Testis (tissue), 5 donors: ENCODE data around the gene DBNDD2. TPM values are rescaled to one million over a fixed set of nuclear protein-coding genes. Genes with fewer than 3 reads are reported as not detected.

Experiments
- DNase-seq: peaks from one replicate; pipeline ENCODE4 v3.0.0-alpha.2; 2019
- H3K27ac ChIP-seq, 2 donors: fragments of 200-600 bp; sonication (generic); one replicate each; pipeline ENCODE4 v1.5.1; 2019
- H3K27me3 ChIP-seq: fragments of 200-600 bp; sonication (generic); one replicate; pipeline ENCODE4 v1.5.1; 2019
- H3K36me3 ChIP-seq: fragments of 200-600 bp; sonication (generic); one replicate; pipeline ENCODE4 v1.5.1; 2017; ENCODE audit warnings: low read depth; ENCODE audit errors: missing control alignments
- H3K4me1 ChIP-seq: fragments of 200-600 bp; sonication (generic); one replicate; pipeline ENCODE4 v1.5.1; 2019
- H3K4me3 ChIP-seq, 2 donors: fragments of 200-600 bp; sonication (generic); one replicate each; pipeline ENCODE4 v1.5.1; 2017 to 2019
- H3K9me3 ChIP-seq: fragments of 200-600 bp; sonication (generic); one replicate; pipeline ENCODE4 v1.5.1; 2017
- CTCF ChIP-seq, 3 experiments: fragments of 450-650 bp in 2 of 3; fragments of 200-600 bp in 1 of 3; sonication (generic) in 1 of 3; IDR thresholded peaks; one replicate each; pipeline ENCODE4 v1.5.1; 2016 to 2019; ENCODE audit warnings: antibody characterized with exemption in 3 of 3, mild to moderate bottlenecking in 2 of 3, moderate library complexity in 1 of 3
- POLR2A ChIP-seq: fragments of 450-650 bp; IDR thresholded peaks from one replicate; pipeline ENCODE4 v1.6.1; 2017; ENCODE audit warnings: antibody characterized with exemption, mild to moderate bottlenecking, moderate library complexity
- WGBS, 2 donors: methylation state at CpG; one replicate each; pipeline ENCODE4 v1.1.5; 2018; 5-methylcytosine and 5-hydroxymethylcytosine counted together
- intact Hi-C: fragments of 100-400 bp; cut with DNase I; formaldehyde crosslinking; loops from one replicate; pipeline ENCODE4 v1.15.1; 2023; ENCODE audit warnings: low total_unique reads
- long read RNA-seq, 2 donors: transcript quantifications; one replicate each; lab custom pipeline, GENCODE V29; 2026
- polyA plus RNA-seq: library from polyadenylated mRNA; stranded (reverse); fragments of 350-450 nt; fragmentation: Illumina TruSeq; extraction: RNeasy Lipid Tissue Mini Kit (QIAGEN cat#74804); gene quantifications from one replicate; pipeline ENCODE4 v1.2.3, GENCODE V29; 2014; ENCODE audit warnings: low read depth, low replicate concordance; ENCODE audit not compliant: insufficient read depth
- total RNA-seq, 2 donors: library from RNA; depleted of rRNA; stranded (reverse); fragments of >200 nt; gene quantifications; one replicate each; pipeline ENCODE4 v1.2.3, GENCODE V29; 2016

The DBNDD2 gene
- 10 to 100 TPM in 1 of 2 donors, 1 to 10 TPM in 1; 7.9 to 10.0 TPM for total RNA-seq
- 39.3 TPM for polyA plus RNA-seq
- long read RNA-seq, donor 1, partial matches to known transcripts: 0 of 5 reads
- long read RNA-seq, donor 1, other reads (novel, unspliced or antisense): 0 of 5 reads
- long read RNA-seq, donor 2, partial matches to known transcripts: 0 of 2 reads
- long read RNA-seq, donor 2, other reads (novel, unspliced or antisense): 0 of 2 reads

GRCh38 chr20:45407783-45408645 lies at the start of gene DBNDD2:
Gene DBNDD2 (plus strand): TSS chr20:45408289. CDS start chr20:45408468, 179 bp downstream.
- no peaks in the 10 kb centered on the region for H3K9me3 ChIP-seq
- TF ChIP-seq CTCF (IDR thresholded peaks at IDR 0.05): no peak
- TF ChIP-seq POLR2A: no peak
- 71 to 81% methylated on average over 18 to 21 of the region's 21 CpGs for WGBS, 2 donors
- H3K27ac ChIP-seq: peak within 1 kb of the TSS; percentile 84 to 89
- DNase-seq: no peak
- intact Hi-C loops: no loop called here
- no peaks in the 10 kb centered on the region for H3K27me3 ChIP-seq
- H3K4me3 ChIP-seq: peak within 1 kb of the TSS; percentile 67 to 70
- H3K36me3 ChIP-seq: no peaks in the 10 kb centered on the region
- H3K4me1 ChIP-seq: peaks cover 7% of the 10 kb centered on the region

- WGBS, 2 donors: 31 to 35% methylated on average over 3 to 7 of the region's 7 CpGs
- Histone ChIP-seq H3K27me3 (no peaks in the 10 kb centered on the region), H3K27ac (peak overlapping the region; percentile 65 to 87), H3K4me1 (peaks cover 27% of the 10 kb centered on the region), H3K4me3 (no peak overlapping the region), H3K9me3 (no peaks in the 10 kb centered on the region), H3K36me3 (no peaks in the 10 kb centered on the region)
- no peak for TF ChIP-seq CTCF (IDR thresholded peaks at IDR 0.05)
- no peak for TF ChIP-seq POLR2A
- intact Hi-C loops: no loop called here
- peak; percentile 81 for DNase-seq
Observed at GRCh38 chr20:45359069-45359405, 49.1 kb upstream of the DBNDD2 start.

GRCh38 chr20:45359406-45360148 lies 48.5 kb upstream of the DBNDD2 start:
- WGBS, 2 donors: 64 to 75% methylated on average over 9 of the region's 9 CpGs
- no peak for TF ChIP-seq POLR2A
- no peak for TF ChIP-seq CTCF (IDR thresholded peaks at IDR 0.05)

GRCh38 chr20:45361793-45362192 lies 46.3 kb upstream of the DBNDD2 start:
- H3K27me3 ChIP-seq: no peaks in the 10 kb centered on the region
- intact Hi-C loops: loop anchor here (2.0 kb wide), 1 partner anchor 39 kb away; no protein-coding TSS in a partner anchor
- TF ChIP-seq CTCF (IDR thresholded peaks at IDR 0.05): no peak
- TF ChIP-seq POLR2A: no peak
- DNase-seq: peak; percentile 12
- peaks cover 29% of the 10 kb centered on the region for H3K4me1 ChIP-seq
- H3K4me3 ChIP-seq: no peak overlapping the region
- no peaks in the 10 kb centered on the region for H3K9me3 ChIP-seq
- H3K27ac ChIP-seq: peak overlapping the region; percentile 27 to 86
- H3K36me3 ChIP-seq: no peaks in the 10 kb centered on the region
- 57 to 71% methylated on average over 6 of the region's 6 CpGs for WGBS, 2 donors

More at GRCh38 chr20:45359406-45360148, 48.5 kb upstream of the DBNDD2 start:
- DNase-seq: no peak
- Histone ChIP-seq H3K27me3 (no peaks in the 10 kb centered on the region), H3K36me3 (no peaks in the 10 kb centered on the region), H3K4me1 (peaks cover 29% of the 10 kb centered on the region), H3K4me3 (no peak overlapping the region), H3K27ac (peak overlapping the region; percentile 65 to 87), H3K9me3 (no peaks in the 10 kb centered on the region)
- intact Hi-C loops: no loop called here
